HuH-7.5 (cell line): ENCODE results near the gene SLC25A6.
"Not testable (repeated sequence)": the region's sequence is repeated elsewhere in the genome, so short reads cannot be mapped to it uniquely, and the experiment has no call there.

Experiments
- DNase-seq: peaks from one replicate; pipeline ENCODE4 v3.0.0; 2011; ENCODE audit warnings: low spot score

The SLC25A6 gene

GRCh38 chrX:1389993-1390285 is 2.0 kb downstream of the SLC25A6 start:
- DNase-seq = no peak

GRCh38 chrX:1389181-1389992 is 2.5 kb downstream of the SLC25A6 start:
- no peak for DNase-seq

- no peak for DNase-seq
These were observed 3.3 kb downstream of the SLC25A6 start for GRCh38 chrX:1388651-1389050.

GRCh38 chrX:1387141-1387776 is 4.7 kb downstream of the SLC25A6 start:
- no peak for DNase-seq

- DNase-seq = no peak
These were observed 5.4 kb downstream of the SLC25A6 start for GRCh38 chrX:1386338-1387127.

GRCh38 chrX:1385253-1386223 is 6.4 kb downstream of the SLC25A6 start:
- no peak for DNase-seq

- DNase-seq = no peak
These were observed 7.2 kb downstream of the SLC25A6 start for GRCh38 chrX:1384658-1385252.

- no peak for DNase-seq
These were observed 11.2 kb downstream of the SLC25A6 start for GRCh38 chrX:1380672-1381233.

- no peak for DNase-seq
These were observed 13.6 kb downstream of the SLC25A6 start for GRCh38 chrX:1378306-1378759.

- DNase-seq = no peak
These were observed 23.6 kb downstream of the SLC25A6 start for GRCh38 chrX:1368385-1368698.

GRCh38 chrX:1366363-1366762 is 25.6 kb downstream of the SLC25A6 start:
- not testable (repeated sequence) for DNase-seq

GRCh38 chrX:1361910-1362309 is 30.0 kb downstream of the SLC25A6 start:
- DNase-seq = no peak

- DNase-seq = no peak
These were observed 30.6 kb downstream of the SLC25A6 start for GRCh38 chrX:1361275-1361674.

GRCh38 chrX:1360171-1360570 is 31.7 kb downstream of the SLC25A6 start:
- DNase-seq = no peak

GRCh38 chrX:1359477-1359873 is 32.4 kb downstream of the SLC25A6 start:
- DNase-seq = no peak

GRCh38 chrX:1358793-1359476 is 33.0 kb downstream of the SLC25A6 start:
- no peak for DNase-seq

GRCh38 chrX:1357993-1358392 is 33.9 kb downstream of the SLC25A6 start:
- no peak for DNase-seq

- DNase-seq = no peak
These were observed 36.5 kb downstream of the SLC25A6 start for GRCh38 chrX:1355131-1356046.
